Nephron (organoid): ENCODE results near the gene SPINDOC.

Source experiments
- H3K27ac Mint-ChIP-seq, 3 experiments: 2 replicates each; pipeline ENCODE4 v1.8.0; 2020; ENCODE audit warnings: mixed read lengths in 3 of 3, mild to moderate bottlenecking in 2 of 3, moderate library complexity in 1 of 3
- H3K27me3 Mint-ChIP-seq: 2 replicates; pipeline ENCODE4 v1.8.0; 2021; ENCODE audit warnings: low read depth, mild to moderate bottlenecking, moderate library complexity, mixed read lengths
- H3K36me3 Mint-ChIP-seq: 2 replicates; pipeline ENCODE4 v1.8.0; 2020; ENCODE audit warnings: low read depth, mixed read lengths
- H3K4me1 Mint-ChIP-seq: 2 replicates; pipeline ENCODE4 v1.8.0; 2020; ENCODE audit warnings: mixed read lengths
- H3K4me3 Mint-ChIP-seq, 3 experiments: 2 replicates each; pipeline ENCODE4 v1.8.0; 2020; ENCODE audit warnings: mild to moderate bottlenecking in 3 of 3, mixed read lengths in 3 of 3, moderate library complexity in 2 of 3
- H3K9me3 Mint-ChIP-seq: 2 replicates; pipeline ENCODE4 v1.8.0; 2020; ENCODE audit warnings: mixed read lengths
- TF ChIP-seq, protein P1 (sequence below), 3 experiments: fragments of 200-600 bp; sonication (generic); IDR thresholded peaks; one replicate each; pipeline ENCODE4 v1.5.0; 2021; ENCODE audit warnings: antibody characterized with exemption in 3 of 3; ENCODE audit not compliant: unreplicated experiment in 3 of 3

SPINDOC gene

DNA sequence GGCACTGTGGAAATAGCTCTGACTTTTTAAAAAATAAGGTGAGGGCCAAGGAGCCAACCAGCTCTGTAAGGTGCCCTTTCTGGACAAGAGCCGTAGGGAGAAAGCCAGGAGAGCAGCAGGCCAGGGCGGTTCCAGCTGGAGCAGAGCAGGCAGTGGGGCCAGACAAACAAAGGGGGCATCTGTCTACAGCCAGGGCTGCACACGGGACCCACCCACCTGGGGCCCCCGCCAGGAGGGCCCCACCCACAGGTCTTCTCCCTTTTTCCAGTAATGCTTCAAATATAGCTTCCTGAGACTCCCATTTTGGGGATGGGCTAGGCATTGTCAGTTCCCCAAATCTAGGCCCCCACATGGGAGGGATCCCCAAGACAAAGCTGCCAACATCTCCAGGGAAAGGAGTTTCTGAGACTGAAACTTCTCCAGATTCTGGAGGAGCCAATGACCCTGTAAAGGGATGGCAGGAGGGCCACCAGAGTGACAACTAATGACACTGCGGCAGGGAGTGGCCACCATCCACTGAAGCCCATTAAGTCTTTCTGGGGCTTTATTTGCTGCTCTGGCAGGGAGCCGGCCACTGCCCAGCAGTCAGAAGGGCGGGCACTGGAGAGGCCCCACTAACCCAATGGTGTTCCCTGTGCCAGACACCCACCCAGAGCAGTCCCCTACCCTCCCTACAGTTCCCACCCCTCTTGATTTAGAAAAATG lies 46.6 kb upstream of the SPINDOC start:
- peaks cover 36% of the 10 kb centered on the region for H3K4me1 Mint-ChIP-seq
- peak overlapping the region; percentile 84 to 99 (median 98) for H3K27ac Mint-ChIP-seq
- no peaks in the 10 kb centered on the region for H3K9me3 Mint-ChIP-seq
- TF ChIP-seq, protein P1, sequence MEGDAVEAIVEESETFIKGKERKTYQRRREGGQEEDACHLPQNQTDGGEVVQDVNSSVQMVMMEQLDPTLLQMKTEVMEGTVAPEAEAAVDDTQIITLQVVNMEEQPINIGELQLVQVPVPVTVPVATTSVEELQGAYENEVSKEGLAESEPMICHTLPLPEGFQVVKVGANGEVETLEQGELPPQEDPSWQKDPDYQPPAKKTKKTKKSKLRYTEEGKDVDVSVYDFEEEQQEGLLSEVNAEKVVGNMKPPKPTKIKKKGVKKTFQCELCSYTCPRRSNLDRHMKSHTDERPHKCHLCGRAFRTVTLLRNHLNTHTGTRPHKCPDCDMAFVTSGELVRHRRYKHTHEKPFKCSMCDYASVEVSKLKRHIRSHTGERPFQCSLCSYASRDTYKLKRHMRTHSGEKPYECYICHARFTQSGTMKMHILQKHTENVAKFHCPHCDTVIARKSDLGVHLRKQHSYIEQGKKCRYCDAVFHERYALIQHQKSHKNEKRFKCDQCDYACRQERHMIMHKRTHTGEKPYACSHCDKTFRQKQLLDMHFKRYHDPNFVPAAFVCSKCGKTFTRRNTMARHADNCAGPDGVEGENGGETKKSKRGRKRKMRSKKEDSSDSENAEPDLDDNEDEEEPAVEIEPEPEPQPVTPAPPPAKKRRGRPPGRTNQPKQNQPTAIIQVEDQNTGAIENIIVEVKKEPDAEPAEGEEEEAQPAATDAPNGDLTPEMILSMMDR (IDR thresholded peaks at IDR 0.05; ENCODE audit: unreplicated experiment in 3 of 3), result no peak
- peaks cover 5% of the 10 kb centered on the region for H3K36me3 Mint-ChIP-seq
- H3K4me3 Mint-ChIP-seq, result peak overlapping the region; percentile 92 to 100 (median 99)
- peaks cover 13% of the 10 kb centered on the region for H3K27me3 Mint-ChIP-seq

DNA sequence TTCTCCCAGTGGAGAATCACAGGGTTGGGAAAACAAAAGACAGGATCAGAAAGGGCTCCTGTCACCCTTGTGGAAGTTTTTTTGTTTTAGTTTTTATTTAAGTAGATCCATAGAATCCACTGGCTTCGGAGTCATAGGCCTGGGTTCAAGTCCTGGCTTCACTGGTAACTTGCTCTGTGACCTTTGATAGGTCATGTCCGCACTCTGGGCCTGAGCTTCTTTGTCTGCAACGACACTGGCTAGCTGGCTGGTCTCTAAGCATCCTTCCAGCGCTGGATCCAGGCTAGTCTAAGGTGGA lies 46.0 kb upstream of the SPINDOC start:
- H3K4me3 Mint-ChIP-seq, result peak overlapping the region; percentile 92 to 100 (median 99)
- peaks cover under 1% of the 10 kb centered on the region for H3K36me3 Mint-ChIP-seq
- H3K27ac Mint-ChIP-seq, result peak overlapping the region; percentile 98 to 99 (median 98)
- H3K9me3 Mint-ChIP-seq, result no peaks in the 10 kb centered on the region
- peaks cover 15% of the 10 kb centered on the region for H3K27me3 Mint-ChIP-seq
- TF ChIP-seq, protein P1 (IDR thresholded peaks at IDR 0.05; ENCODE audit: unreplicated experiment in 3 of 3), result no peak
- H3K4me1 Mint-ChIP-seq, result peaks cover 32% of the 10 kb centered on the region

GRCh38 chr11:63767565-63768236 lies 45.6 kb upstream of the SPINDOC start:
- peak overlapping the region; percentile 92 to 100 (median 99) for H3K4me3 Mint-ChIP-seq
- H3K36me3 Mint-ChIP-seq, result no peaks in the 10 kb centered on the region
- peak overlapping the region; percentile 98 to 99 (median 98) for H3K27ac Mint-ChIP-seq
- peaks cover 19% of the 10 kb centered on the region for H3K27me3 Mint-ChIP-seq
- TF ChIP-seq, protein P1 (IDR thresholded peaks at IDR 0.05; ENCODE audit: unreplicated experiment in 3 of 3), result no peak
- H3K9me3 Mint-ChIP-seq, result no peaks in the 10 kb centered on the region
- peaks cover 30% of the 10 kb centered on the region for H3K4me1 Mint-ChIP-seq

GRCh38 chr11:63768237-63769041 lies 44.8 kb upstream of the SPINDOC start, which contains the start of gene ZFTA:
Gene ZFTA, minus strand, starts transcription at chr11:63768775. Its CDS starts 153 bp downstream, at chr11:63768622.
- TF ChIP-seq, protein P1 (IDR thresholded peaks at IDR 0.05; ENCODE audit: unreplicated experiment in 3 of 3), result peak; percentile 58 to 76 (median 64)
- H3K9me3 Mint-ChIP-seq, result no peaks in the 10 kb centered on the region
- peaks cover 19% of the 10 kb centered on the region for H3K27me3 Mint-ChIP-seq
- peak within 1 kb of the TSS; percentile 98 to 99 (median 98) for H3K27ac Mint-ChIP-seq
- no peaks in the 10 kb centered on the region for H3K36me3 Mint-ChIP-seq
- peaks cover 30% of the 10 kb centered on the region for H3K4me1 Mint-ChIP-seq
- peak within 1 kb of the TSS; percentile 92 to 100 (median 99) for H3K4me3 Mint-ChIP-seq

DNA sequence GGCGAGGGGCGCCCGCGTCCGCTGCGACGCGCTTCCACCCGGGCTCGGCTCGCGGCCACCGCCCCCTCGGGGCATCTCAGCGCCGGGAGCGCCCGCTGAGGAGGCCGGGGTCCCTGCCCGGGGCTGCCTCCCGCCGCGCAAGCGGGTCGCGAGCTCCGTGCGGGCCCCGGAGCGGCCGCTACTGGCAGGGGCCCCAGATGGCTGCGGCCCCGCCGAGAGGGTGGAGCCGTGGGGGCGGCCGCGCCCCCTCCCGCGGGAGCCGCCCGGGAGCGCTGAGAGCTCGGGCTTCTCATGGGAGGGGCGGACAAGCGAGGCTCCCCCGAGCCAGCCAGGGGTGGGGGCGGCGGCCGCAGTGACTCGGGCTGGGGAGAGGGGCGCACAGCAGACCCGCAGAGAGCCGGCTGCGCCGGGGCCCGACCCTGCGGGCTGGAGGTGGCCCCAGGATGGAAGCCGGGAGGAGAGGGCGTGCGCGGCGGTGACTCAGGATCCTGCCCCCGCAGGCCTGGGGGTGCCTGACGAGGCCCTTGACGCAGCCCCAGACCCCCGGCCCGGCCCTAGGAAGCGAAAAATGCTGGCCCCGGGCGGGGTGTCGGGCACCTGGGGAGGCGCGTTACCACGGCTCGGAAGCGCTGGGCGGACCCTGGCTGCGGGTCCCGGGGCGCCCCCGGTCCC lies 44.1 kb upstream of the SPINDOC start:
- Mint-ChIP-seq H3K4me1 (peaks cover 30% of the 10 kb centered on the region), H3K4me3 (peak overlapping the region in 1 of 3 experiments; percentile 35), H3K27me3 (peaks cover 19% of the 10 kb centered on the region), H3K9me3 (no peaks in the 10 kb centered on the region), H3K27ac (no peak overlapping the region), H3K36me3 (no peaks in the 10 kb centered on the region)
- TF ChIP-seq, protein P1 (IDR thresholded peaks at IDR 0.05; ENCODE audit: unreplicated experiment in 3 of 3), result peak in 1 of 3 experiments; percentile 5
